Measurements from ENCODE around the gene TBCC. TPM values are rescaled to one million over a fixed set of nuclear protein-coding genes. Genes with fewer than 3 reads are reported as not detected.

The TBCC gene
- total and polyA plus RNA-seq, 10 of the 15 experiments (the other 5 are each of a cell fraction or from before 2014, with no cell fraction given) = 2.5 to 41.9 (median 20.3) TPM

DNA sequence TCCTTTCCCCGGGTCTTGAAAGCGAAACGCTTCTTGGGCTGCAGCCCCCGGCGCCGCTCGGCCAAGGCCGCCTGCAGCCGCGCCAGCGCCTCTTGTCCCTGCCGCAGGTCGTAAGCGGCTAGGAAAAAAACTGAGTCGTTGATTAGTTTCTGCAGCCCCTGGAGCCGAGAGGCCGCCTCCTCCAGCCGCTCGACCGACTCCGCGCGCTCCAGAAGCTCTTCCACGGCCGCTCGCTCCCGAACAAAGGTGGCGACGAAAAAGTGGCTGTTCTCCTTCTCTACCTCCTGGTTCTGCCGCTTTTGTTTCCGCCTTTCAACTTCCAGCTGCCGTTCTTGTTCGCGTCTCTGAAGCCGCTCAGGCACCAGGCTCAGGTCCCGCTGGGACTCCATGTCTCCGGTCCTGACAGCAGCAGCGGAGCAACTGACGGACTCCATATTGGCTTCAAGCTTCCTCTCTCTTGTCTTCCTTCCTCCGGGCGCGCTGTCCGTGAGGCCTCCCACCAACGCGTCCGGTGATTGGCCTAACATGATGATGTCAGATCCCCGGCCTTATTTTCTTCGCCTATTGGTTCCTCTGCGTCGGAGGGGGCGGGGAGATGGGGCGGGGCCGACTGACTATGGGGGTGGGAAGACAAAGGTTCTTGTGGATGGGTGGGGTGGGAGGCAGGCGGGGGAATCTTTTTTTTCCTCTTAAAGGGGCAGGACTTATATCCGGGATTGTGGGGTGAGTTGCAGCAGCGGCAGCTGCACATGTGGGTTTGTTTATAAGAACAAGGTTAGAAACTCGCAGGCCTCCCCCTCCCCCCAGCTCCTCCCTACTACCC lies at the start of gene TBCC (continued):
- TF ChIP-seq, protein P1, sequence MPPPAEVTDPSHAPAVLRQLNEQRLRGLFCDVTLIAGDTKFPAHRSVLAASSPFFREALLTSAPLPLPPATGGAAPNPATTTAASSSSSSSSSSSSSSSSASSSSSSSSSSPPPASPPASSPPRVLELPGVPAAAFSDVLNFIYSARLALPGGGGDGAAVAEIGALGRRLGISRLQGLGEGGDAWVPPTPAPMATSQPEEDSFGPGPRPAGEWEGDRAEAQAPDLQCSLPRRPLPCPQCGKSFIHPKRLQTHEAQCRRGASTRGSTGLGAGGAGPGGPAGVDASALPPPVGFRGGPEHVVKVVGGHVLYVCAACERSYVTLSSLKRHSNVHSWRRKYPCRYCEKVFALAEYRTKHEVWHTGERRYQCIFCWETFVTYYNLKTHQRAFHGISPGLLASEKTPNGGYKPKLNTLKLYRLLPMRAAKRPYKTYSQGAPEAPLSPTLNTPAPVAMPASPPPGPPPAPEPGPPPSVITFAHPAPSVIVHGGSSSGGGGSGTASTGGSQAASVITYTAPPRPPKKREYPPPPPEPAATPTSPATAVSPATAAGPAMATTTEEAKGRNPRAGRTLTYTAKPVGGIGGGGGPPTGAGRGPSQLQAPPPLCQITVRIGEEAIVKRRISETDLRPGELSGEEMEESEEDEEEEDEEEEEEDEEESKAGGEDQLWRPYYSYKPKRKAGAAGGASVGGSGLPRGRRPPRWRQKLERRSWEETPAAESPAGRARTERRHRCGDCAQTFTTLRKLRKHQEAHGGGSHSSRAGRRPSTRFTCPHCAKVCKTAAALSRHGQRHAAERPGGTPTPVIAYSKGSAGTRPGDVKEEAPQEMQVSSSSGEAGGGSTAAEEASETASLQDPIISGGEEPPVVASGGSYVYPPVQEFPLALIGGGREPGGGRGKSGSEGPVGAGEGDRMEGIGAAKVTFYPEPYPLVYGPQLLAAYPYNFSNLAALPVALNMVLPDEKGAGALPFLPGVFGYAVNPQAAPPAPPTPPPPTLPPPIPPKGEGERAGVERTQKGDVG (CRISPR knock-in tag; IDR thresholded peaks at IDR 0.05) = no peak
- TF ChIP-seq RUNX3 (IDR thresholded peaks at IDR 0.05; ENCODE audit: low read length) (no peak), NR2C2 (IDR thresholded peaks at IDR 0.05; ENCODE audit: borderline replicate concordance, control insufficient read depth, insufficient read length, low read depth) (no peak), RELA (IDR thresholded peaks at IDR 0.05; ENCODE audit: borderline replicate concordance, partially characterized antibody) (no peak), MTA3 (IDR thresholded peaks at IDR 0.05; ENCODE audit: borderline replicate concordance, low read length) (no peak; the same call in 1 of the 2 replicates), SRF (IDR thresholded peaks at IDR 0.05; ENCODE audit: low read depth in 2 of 2, low read length in 2 of 2) (0 out of 4 replicates have a peak, but pooled peaks of 1 of the 2 experiments have one; percentile 15), RAD51 (IDR thresholded peaks at IDR 0.05) (no peak), CHD2 (IDR thresholded peaks at IDR 0.05; ENCODE audit: borderline replicate concordance, low read depth, low read length) (peak; percentile 63)
- TF ChIP-seq, protein P2, sequence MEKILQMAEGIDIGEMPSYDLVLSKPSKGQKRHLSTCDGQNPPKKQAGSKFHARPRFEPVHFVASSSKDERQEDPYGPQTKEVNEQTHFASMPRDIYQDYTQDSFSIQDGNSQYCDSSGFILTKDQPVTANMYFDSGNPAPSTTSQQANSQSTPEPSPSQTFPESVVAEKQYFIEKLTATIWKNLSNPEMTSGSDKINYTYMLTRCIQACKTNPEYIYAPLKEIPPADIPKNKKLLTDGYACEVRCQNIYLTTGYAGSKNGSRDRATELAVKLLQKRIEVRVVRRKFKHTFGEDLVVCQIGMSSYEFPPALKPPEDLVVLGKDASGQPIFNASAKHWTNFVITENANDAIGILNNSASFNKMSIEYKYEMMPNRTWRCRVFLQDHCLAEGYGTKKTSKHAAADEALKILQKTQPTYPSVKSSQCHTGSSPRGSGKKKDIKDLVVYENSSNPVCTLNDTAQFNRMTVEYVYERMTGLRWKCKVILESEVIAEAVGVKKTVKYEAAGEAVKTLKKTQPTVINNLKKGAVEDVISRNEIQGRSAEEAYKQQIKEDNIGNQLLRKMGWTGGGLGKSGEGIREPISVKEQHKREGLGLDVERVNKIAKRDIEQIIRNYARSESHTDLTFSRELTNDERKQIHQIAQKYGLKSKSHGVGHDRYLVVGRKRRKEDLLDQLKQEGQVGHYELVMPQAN (conservative IDR thresholded peaks at IDR 0.05) = peak; percentile 53; the same call in 1 of the 2 replicates
- TF ChIP-seq, protein P3, sequence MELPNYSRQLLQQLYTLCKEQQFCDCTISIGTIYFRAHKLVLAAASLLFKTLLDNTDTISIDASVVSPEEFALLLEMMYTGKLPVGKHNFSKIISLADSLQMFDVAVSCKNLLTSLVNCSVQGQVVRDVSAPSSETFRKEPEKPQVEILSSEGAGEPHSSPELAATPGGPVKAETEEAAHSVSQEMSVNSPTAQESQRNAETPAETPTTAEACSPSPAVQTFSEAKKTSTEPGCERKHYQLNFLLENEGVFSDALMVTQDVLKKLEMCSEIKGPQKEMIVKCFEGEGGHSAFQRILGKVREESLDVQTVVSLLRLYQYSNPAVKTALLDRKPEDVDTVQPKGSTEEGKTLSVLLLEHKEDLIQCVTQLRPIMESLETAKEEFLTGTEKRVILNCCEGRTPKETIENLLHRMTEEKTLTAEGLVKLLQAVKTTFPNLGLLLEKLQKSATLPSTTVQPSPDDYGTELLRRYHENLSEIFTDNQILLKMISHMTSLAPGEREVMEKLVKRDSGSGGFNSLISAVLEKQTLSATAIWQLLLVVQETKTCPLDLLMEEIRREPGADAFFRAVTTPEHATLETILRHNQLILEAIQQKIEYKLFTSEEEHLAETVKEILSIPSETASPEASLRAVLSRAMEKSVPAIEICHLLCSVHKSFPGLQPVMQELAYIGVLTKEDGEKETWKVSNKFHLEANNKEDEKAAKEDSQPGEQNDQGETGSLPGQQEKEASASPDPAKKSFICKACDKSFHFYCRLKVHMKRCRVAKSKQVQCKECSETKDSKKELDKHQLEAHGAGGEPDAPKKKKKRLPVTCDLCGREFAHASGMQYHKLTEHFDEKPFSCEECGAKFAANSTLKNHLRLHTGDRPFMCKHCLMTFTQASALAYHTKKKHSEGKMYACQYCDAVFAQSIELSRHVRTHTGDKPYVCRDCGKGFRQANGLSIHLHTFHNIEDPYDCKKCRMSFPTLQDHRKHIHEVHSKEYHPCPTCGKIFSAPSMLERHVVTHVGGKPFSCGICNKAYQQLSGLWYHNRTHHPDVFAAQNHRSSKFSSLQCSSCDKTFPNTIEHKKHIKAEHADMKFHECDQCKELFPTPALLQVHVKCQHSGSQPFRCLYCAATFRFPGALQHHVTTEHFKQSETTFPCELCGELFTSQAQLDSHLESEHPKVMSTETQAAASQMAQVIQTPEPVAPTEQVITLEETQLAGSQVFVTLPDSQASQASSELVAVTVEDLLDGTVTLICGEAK (IDR thresholded peaks at IDR 0.05; ENCODE audit: borderline replicate concordance) = no peak; the same call in 1 of the 2 replicates
- TF ChIP-seq, protein P4, sequence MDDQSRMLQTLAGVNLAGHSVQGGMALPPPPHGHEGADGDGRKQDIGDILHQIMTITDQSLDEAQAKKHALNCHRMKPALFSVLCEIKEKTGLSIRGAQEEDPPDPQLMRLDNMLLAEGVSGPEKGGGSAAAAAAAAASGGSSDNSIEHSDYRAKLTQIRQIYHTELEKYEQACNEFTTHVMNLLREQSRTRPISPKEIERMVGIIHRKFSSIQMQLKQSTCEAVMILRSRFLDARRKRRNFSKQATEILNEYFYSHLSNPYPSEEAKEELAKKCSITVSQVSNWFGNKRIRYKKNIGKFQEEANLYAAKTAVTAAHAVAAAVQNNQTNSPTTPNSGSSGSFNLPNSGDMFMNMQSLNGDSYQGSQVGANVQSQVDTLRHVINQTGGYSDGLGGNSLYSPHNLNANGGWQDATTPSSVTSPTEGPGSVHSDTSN (IDR thresholded peaks at IDR 0.05; ENCODE audit: insufficient replicate concordance, low read depth, low read length) = peak; percentile 55
- TF ChIP-seq, protein P5, sequence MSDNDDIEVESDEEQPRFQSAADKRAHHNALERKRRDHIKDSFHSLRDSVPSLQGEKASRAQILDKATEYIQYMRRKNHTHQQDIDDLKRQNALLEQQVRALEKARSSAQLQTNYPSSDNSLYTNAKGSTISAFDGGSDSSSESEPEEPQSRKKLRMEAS (IDR thresholded peaks at IDR 0.05; ENCODE audit: low read depth, low read length) = peak; percentile 71
- TF ChIP-seq, protein P6, sequence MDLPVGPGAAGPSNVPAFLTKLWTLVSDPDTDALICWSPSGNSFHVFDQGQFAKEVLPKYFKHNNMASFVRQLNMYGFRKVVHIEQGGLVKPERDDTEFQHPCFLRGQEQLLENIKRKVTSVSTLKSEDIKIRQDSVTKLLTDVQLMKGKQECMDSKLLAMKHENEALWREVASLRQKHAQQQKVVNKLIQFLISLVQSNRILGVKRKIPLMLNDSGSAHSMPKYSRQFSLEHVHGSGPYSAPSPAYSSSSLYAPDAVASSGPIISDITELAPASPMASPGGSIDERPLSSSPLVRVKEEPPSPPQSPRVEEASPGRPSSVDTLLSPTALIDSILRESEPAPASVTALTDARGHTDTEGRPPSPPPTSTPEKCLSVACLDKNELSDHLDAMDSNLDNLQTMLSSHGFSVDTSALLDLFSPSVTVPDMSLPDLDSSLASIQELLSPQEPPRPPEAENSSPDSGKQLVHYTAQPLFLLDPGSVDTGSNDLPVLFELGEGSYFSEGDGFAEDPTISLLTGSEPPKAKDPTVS (IDR thresholded peaks at IDR 0.05; ENCODE audit: low read depth, low read length) = no peak
